ENCODE data around the gene CTDSP2. TPM values are rescaled to one million over a fixed set of nuclear protein-coding genes. Genes with fewer than 3 reads are reported as not detected.
A peak's percentile ranks its signal among the peaks of the same experiment; 100 is the strongest.

CTDSP2 gene
- total and polyA plus RNA-seq, 12 donors = 31.2 to 138 (median 82.7) TPM

GRCh38 chr12:57885207-57885606 is 38.7 kb upstream of the CTDSP2 start:
- TF ChIP-seq CTCF (IDR thresholded peaks at IDR 0.05) = no peak

GRCh38 chr12:57883700-57884099 is 37.2 kb upstream of the CTDSP2 start:
- no peak overlapping the region for H3K27ac ChIP-seq
- H3K4me3 ChIP-seq = no peak overlapping the region
- intact Hi-C loops (cut with DNase I) = no loop called here
- H3K4me1 ChIP-seq = peaks cover 13 to 35% (median 15%) of the 10 kb centered on the region in 9 donors
- no peaks in the 10 kb centered on the region for H3K27me3 ChIP-seq
- TF ChIP-seq CTCF (IDR thresholded peaks at IDR 0.05) = no peak
- peaks cover 0 to 12% (median 0%) of the 10 kb centered on the region in 11 donors for H3K9me3 ChIP-seq
- no peak for DNase-seq
- H3K36me3 ChIP-seq = no peaks in the 10 kb centered on the region
- no peak for ATAC-seq

More at GRCh38 chr12:57885207-57885606, 38.7 kb upstream of the CTDSP2 start:
- intact Hi-C loops (cut with DNase I) = no loop called here
- ATAC-seq (no peak), DNase-seq (no peak)
- Histone ChIP-seq H3K27ac (no peak overlapping the region), H3K4me3 (no peak overlapping the region), H3K36me3 (no peaks in the 10 kb centered on the region), H3K9me3 (peaks cover 0 to 12% (median 0%) of the 10 kb centered on the region in 11 donors), H3K4me1 (peaks cover 18 to 50% (median 29%) of the 10 kb centered on the region in 9 donors), H3K27me3 (no peaks in the 10 kb centered on the region)
- WGBS, 2 donors = 98 to 99% methylated on average over 6 of the region's 6 CpGs

GRCh38 chr12:57883057-57883456 is 36.5 kb upstream of the CTDSP2 start:
- TF ChIP-seq CTCF (IDR thresholded peaks at IDR 0.05) = no peak
- H3K4me3 ChIP-seq = no peak overlapping the region
- no peak for ATAC-seq
- no peak for DNase-seq
- H3K36me3 ChIP-seq = no peaks in the 10 kb centered on the region
- H3K27ac ChIP-seq = no peak overlapping the region
- H3K4me1 ChIP-seq = peaks cover 6 to 28% (median 10%) of the 10 kb centered on the region in 9 donors
- H3K9me3 ChIP-seq = peaks cover 0 to 12% (median 0%) of the 10 kb centered on the region in 11 donors
- intact Hi-C loops (cut with DNase I) = no loop called here
- 96% methylated on average over 1 of the region's 1 CpG for WGBS, 2 donors
- no peaks in the 10 kb centered on the region for H3K27me3 ChIP-seq

GRCh38 chr12:57882575-57882974 is 36.0 kb upstream of the CTDSP2 start:
- TF ChIP-seq CTCF (IDR thresholded peaks at IDR 0.05) = no peak
- Histone ChIP-seq H3K4me3 (no peak overlapping the region), H3K36me3 (no peaks in the 10 kb centered on the region), H3K27ac (peak overlapping the region in 1 of 10 donors; percentile 85), H3K4me1 (peaks cover 2 to 23% (median 5%) of the 10 kb centered on the region in 9 donors), H3K9me3 (peaks cover 0 to 12% (median 0%) of the 10 kb centered on the region in 11 donors), H3K27me3 (no peaks in the 10 kb centered on the region)
- DNase-seq (no peak), ATAC-seq (no peak)
- intact Hi-C loops (cut with DNase I) = no loop called here

All from heart right ventricle (tissue), 16 donors.